ENCODE results near the gene PPP1R1B.

- TF ChIP-seq POLR2A (IDR thresholded peaks at IDR 0.05) = no peak
- TF ChIP-seq, protein P1, sequence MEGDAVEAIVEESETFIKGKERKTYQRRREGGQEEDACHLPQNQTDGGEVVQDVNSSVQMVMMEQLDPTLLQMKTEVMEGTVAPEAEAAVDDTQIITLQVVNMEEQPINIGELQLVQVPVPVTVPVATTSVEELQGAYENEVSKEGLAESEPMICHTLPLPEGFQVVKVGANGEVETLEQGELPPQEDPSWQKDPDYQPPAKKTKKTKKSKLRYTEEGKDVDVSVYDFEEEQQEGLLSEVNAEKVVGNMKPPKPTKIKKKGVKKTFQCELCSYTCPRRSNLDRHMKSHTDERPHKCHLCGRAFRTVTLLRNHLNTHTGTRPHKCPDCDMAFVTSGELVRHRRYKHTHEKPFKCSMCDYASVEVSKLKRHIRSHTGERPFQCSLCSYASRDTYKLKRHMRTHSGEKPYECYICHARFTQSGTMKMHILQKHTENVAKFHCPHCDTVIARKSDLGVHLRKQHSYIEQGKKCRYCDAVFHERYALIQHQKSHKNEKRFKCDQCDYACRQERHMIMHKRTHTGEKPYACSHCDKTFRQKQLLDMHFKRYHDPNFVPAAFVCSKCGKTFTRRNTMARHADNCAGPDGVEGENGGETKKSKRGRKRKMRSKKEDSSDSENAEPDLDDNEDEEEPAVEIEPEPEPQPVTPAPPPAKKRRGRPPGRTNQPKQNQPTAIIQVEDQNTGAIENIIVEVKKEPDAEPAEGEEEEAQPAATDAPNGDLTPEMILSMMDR (IDR thresholded peaks at IDR 0.05) = no peak
- no peak for TF ChIP-seq EP300 (IDR thresholded peaks at IDR 0.05)
These were observed 46.0 kb downstream of the PPP1R1B start for GRCh38 chr17:39672522-39673334.

Data from suprapubic skin (tissue), 3 donors.